C4-2B (cell line): ENCODE results near the gene DOK4.

ENCODE experiments used
- H3K27ac ChIP-seq: fragments of 450-650 bp; 2 replicates; pipeline ENCODE4 v1.5.1; 2017
- ZFX ChIP-seq: fragments of 450-650 bp; IDR thresholded peaks from 2 replicates; pipeline ENCODE4 v1.6.1; 2017
- TF ChIP-seq, protein P1 (sequence below): fragments of 450-650 bp; conservative IDR thresholded peaks from 2 replicates; pipeline ENCODE4 v1.5.1; 2017; ENCODE audit warnings: mild to moderate bottlenecking

Gene DOK4

GRCh38 chr16:57478396-57479204, 7.7 kb downstream of the DOK4 start:
- TF ChIP-seq, protein P1, sequence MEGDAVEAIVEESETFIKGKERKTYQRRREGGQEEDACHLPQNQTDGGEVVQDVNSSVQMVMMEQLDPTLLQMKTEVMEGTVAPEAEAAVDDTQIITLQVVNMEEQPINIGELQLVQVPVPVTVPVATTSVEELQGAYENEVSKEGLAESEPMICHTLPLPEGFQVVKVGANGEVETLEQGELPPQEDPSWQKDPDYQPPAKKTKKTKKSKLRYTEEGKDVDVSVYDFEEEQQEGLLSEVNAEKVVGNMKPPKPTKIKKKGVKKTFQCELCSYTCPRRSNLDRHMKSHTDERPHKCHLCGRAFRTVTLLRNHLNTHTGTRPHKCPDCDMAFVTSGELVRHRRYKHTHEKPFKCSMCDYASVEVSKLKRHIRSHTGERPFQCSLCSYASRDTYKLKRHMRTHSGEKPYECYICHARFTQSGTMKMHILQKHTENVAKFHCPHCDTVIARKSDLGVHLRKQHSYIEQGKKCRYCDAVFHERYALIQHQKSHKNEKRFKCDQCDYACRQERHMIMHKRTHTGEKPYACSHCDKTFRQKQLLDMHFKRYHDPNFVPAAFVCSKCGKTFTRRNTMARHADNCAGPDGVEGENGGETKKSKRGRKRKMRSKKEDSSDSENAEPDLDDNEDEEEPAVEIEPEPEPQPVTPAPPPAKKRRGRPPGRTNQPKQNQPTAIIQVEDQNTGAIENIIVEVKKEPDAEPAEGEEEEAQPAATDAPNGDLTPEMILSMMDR: no peak
- no peak for TF ChIP-seq ZFX
- H3K27ac ChIP-seq: no peak overlapping the region

- no peak overlapping the region for H3K27ac ChIP-seq
- TF ChIP-seq, protein P1: no peak
Observed at GRCh38 chr16:57477531-57478202, 8.6 kb downstream of the DOK4 start.

GRCh38 chr16:57476546-57477410, 9.5 kb downstream of the DOK4 start:
- no peak for TF ChIP-seq ZFX
- TF ChIP-seq, protein P1: no peak
- no peak overlapping the region for H3K27ac ChIP-seq

- TF ChIP-seq, protein P1: no peak; the same call in 1 of the 2 replicates
- no peak for TF ChIP-seq ZFX
- no peak overlapping the region for H3K27ac ChIP-seq
Observed at GRCh38 chr16:57475711-57476339, 10.5 kb downstream of the DOK4 start.

- no peak for TF ChIP-seq ZFX
- TF ChIP-seq, protein P1: no peak
- no peak overlapping the region for H3K27ac ChIP-seq
Observed at GRCh38 chr16:57474671-57475661, 11.3 kb downstream of the DOK4 start.

GRCh38 chr16:57473906-57474305, 12.4 kb downstream of the DOK4 start:
- H3K27ac ChIP-seq: no peak overlapping the region
- TF ChIP-seq, protein P1: no peak
- no peak for TF ChIP-seq ZFX
